GM06990 (cell line): Measurements from ENCODE around the gene LSP1.

ENCODE experiments used
- DNase-seq: peaks from one replicate; pipeline ENCODE4 v3.0.0-alpha.2; 2011; ENCODE audit not compliant: insufficient read length; ENCODE audit errors: extremely low read depth
- H3K27me3 ChIP-seq: replicated peaks from 2 replicates; pipeline ENCODE4 v1.6.0; 2011; ENCODE audit warnings: low read length; ENCODE audit not compliant: control insufficient read depth, insufficient read depth
- H3K36me3 ChIP-seq: 2 replicates; pipeline ENCODE4 v1.5.1; 2011; ENCODE audit warnings: low read length; ENCODE audit not compliant: control insufficient read depth, insufficient read depth
- H3K4me3 ChIP-seq: replicated peaks from 2 replicates; pipeline ENCODE4 v1.5.1; 2011; ENCODE audit warnings: low read depth, mild to moderate bottlenecking, control low read depth, low read length
- CTCF ChIP-seq: IDR thresholded peaks from 2 replicates; pipeline ENCODE4 v1.5.1; 2011; ENCODE audit warnings: low read length, control low read depth, mild to moderate bottlenecking, inconsistent platforms; ENCODE audit not compliant: insufficient read depth, poor library complexity, severe bottlenecking

Gene LSP1

GRCh38 chr11:1848640-1849430, 4.0 kb upstream of the LSP1 start:
- Histone ChIP-seq H3K36me3 (no peaks in the 10 kb centered on the region), H3K27me3 (no peaks in the 10 kb centered on the region), H3K4me3 (no peak overlapping the region)
- no peak for DNase-seq
- TF ChIP-seq CTCF = no peak

GRCh38 chr11:1851468-1852180, 1.3 kb upstream of the LSP1 start:
- peak; percentile 75 for DNase-seq
- H3K4me3 ChIP-seq = no peak overlapping the region
- no peak for TF ChIP-seq CTCF
- H3K27me3 ChIP-seq = no peaks in the 10 kb centered on the region
- peaks cover 4% of the 10 kb centered on the region for H3K36me3 ChIP-seq

- H3K4me3 ChIP-seq = peak overlapping the region; percentile 16; the same call in 1 of the 2 replicates
- DNase-seq = no peak
- TF ChIP-seq CTCF = no peak
- peaks cover 12% of the 10 kb centered on the region for H3K36me3 ChIP-seq
- no peaks in the 10 kb centered on the region for H3K27me3 ChIP-seq
These were observed 510 bp upstream of the LSP1 start for GRCh38 chr11:1852271-1852876.

- TF ChIP-seq CTCF = peak; percentile 26
- Histone ChIP-seq H3K36me3 (peaks cover 18% of the 10 kb centered on the region), H3K27me3 (no peaks in the 10 kb centered on the region), H3K4me3 (peak overlapping the region; percentile 95)
- no peak for DNase-seq
These were observed 670 bp downstream of the LSP1 start for GRCh38 chr11:1853376-1854131.

- Histone ChIP-seq H3K27me3 (no peaks in the 10 kb centered on the region), H3K36me3 (peaks cover 22% of the 10 kb centered on the region), H3K4me3 (peak overlapping the region; percentile 95)
- no peak for DNase-seq
- TF ChIP-seq CTCF = no peak
These were observed 1.5 kb downstream of the LSP1 start for GRCh38 chr11:1854132-1854948.
